Vagina (tissue), 2 donors: ENCODE results near the gene TBC1D22A.

ENCODE experiments used
- CTCF ChIP-seq, 3 experiments: fragments of 450-650 bp in 2 of 3; fragments of 200-600 bp in 1 of 3; sonication (generic) in 1 of 3; IDR thresholded peaks; one replicate each; pipeline ENCODE4 v1.5.1; 2017 to 2019; ENCODE audit warnings: antibody characterized with exemption in 3 of 3, mild to moderate bottlenecking in 2 of 3, moderate library complexity in 2 of 3
- POLR2A ChIP-seq, 2 donors: fragments of 450-650 bp; IDR thresholded peaks; one replicate each; pipeline ENCODE4 v1.6.1; 2017; ENCODE audit warnings: antibody characterized with exemption in 2 of 2, mild to moderate bottlenecking in 2 of 2, moderate library complexity in 2 of 2
- POLR2AphosphoS5 ChIP-seq, 2 donors: sonication (generic); formaldehyde crosslinking; IDR thresholded peaks; one replicate each; pipeline ENCODE4 v1.9.0; 2017; ENCODE audit warnings: antibody characterized with exemption in 2 of 2, mild to moderate bottlenecking in 2 of 2, low read depth in 1 of 2; ENCODE audit not compliant: insufficient read depth in 1 of 2

- TF ChIP-seq POLR2A (IDR thresholded peaks at IDR 0.05) = no peak
- no peak for TF ChIP-seq CTCF (IDR thresholded peaks at IDR 0.05)
- TF ChIP-seq POLR2AphosphoS5 (IDR thresholded peaks at IDR 0.05; ENCODE audit: insufficient read depth in 1 of 2, low read depth in 1 of 2) = no peak
Measured at GRCh38 chr22:46967445-46968358, 205.3 kb downstream of the TBC1D22A start.
